Trophoblast cell (in vitro differentiated cells and primary cell): ENCODE results near the gene PTAFR.

Source experiments
- DNase-seq, 2 donors: peaks; one replicate each; pipeline ENCODE4 v3.0.0-alpha.2; 2016
- H2AFZ ChIP-seq: 2 replicates; pipeline ENCODE4 v1.6.1; 2013; ENCODE audit warnings: low read length, moderate library complexity, mild to moderate bottlenecking; ENCODE audit not compliant: insufficient read depth, poor library complexity
- H2AK5ac ChIP-seq: 2 replicates; pipeline ENCODE4 v1.6.1; 2013; ENCODE audit warnings: mild to moderate bottlenecking, low read length
- H2BK120ac ChIP-seq: 2 replicates; pipeline ENCODE4 v1.6.1; 2013; ENCODE audit warnings: low read length, mild to moderate bottlenecking, moderate library complexity; ENCODE audit not compliant: insufficient read depth, poor library complexity
- H2BK12ac ChIP-seq: 2 replicates; pipeline ENCODE4 v1.6.1; 2013; ENCODE audit warnings: mild to moderate bottlenecking, low read length, moderate library complexity
- H2BK5ac ChIP-seq: 2 replicates; pipeline ENCODE4 v1.6.1; 2013; ENCODE audit warnings: low read length, low read depth, moderate library complexity, mild to moderate bottlenecking; ENCODE audit not compliant: poor library complexity
- H3K14ac ChIP-seq: 2 replicates; pipeline ENCODE4 v1.6.1; 2013; ENCODE audit warnings: mild to moderate bottlenecking, low read length
- H3K18ac ChIP-seq: 2 replicates; pipeline ENCODE4 v1.6.1; 2013; ENCODE audit warnings: mild to moderate bottlenecking, low read length
- H3K23ac ChIP-seq: 2 replicates; pipeline ENCODE4 v1.6.1; 2013; ENCODE audit warnings: low read length
- H3K27ac ChIP-seq: 2 replicates; pipeline ENCODE4 v1.5.1; 2013; ENCODE audit warnings: low read depth, mild to moderate bottlenecking, inconsistent platforms, low read length, moderate library complexity
- H3K27me3 ChIP-seq: 2 replicates; pipeline ENCODE4 v1.6.1; 2013; ENCODE audit warnings: inconsistent platforms, mild to moderate bottlenecking, low read length, moderate library complexity; ENCODE audit not compliant: insufficient read depth
- H3K36me3 ChIP-seq, 2 experiments: 1 replicate in 1 of 2; 2 replicates in 1 of 2; pipeline ENCODE4 v1.6.1; 2013; ENCODE audit warnings: low read length in 2 of 2, mild to moderate bottlenecking in 2 of 2, moderate library complexity in 1 of 2; ENCODE audit not compliant: insufficient read depth in 2 of 2, control insufficient read depth in 1 of 2
- H3K4ac ChIP-seq: 2 replicates; pipeline ENCODE4 v1.6.1; 2013; ENCODE audit warnings: low read depth, mild to moderate bottlenecking, low read length, moderate library complexity
- H3K4me1 ChIP-seq, 2 experiments: 1 replicate in 1 of 2; 2 replicates in 1 of 2; pipeline ENCODE4 v1.6.1; 2013; ENCODE audit warnings: low read length in 2 of 2, mild to moderate bottlenecking in 2 of 2, moderate library complexity in 1 of 2; ENCODE audit not compliant: insufficient read depth in 2 of 2, control insufficient read depth in 1 of 2
- H3K4me2 ChIP-seq: 2 replicates; pipeline ENCODE4 v1.6.1; 2013; ENCODE audit warnings: inconsistent platforms, mild to moderate bottlenecking, low read length, moderate library complexity
- H3K4me3 ChIP-seq: 2 replicates; pipeline ENCODE4 v1.5.1; 2013; ENCODE audit warnings: mild to moderate bottlenecking, low read depth, low read length, inconsistent platforms
- H3K79me1 ChIP-seq: one replicate; pipeline ENCODE4 v1.6.1; 2013; ENCODE audit warnings: low read length
- H3K79me2 ChIP-seq: 2 replicates; pipeline ENCODE4 v1.6.1; 2013; ENCODE audit warnings: low read length, mild to moderate bottlenecking; ENCODE audit not compliant: control insufficient read depth, insufficient read depth, poor library complexity
- H3K9ac ChIP-seq: 2 replicates; pipeline ENCODE4 v1.6.1; 2013; ENCODE audit warnings: mild to moderate bottlenecking, low read length
- H3K9me3 ChIP-seq: 2 replicates; pipeline ENCODE4 v1.6.1; 2013; ENCODE audit warnings: low read depth, mild to moderate bottlenecking, control low read depth, inconsistent platforms, low read length; ENCODE audit not compliant: insufficient read depth
- H4K12ac ChIP-seq: 2 replicates; pipeline ENCODE4 v1.6.1; 2013; ENCODE audit warnings: low read depth, mild to moderate bottlenecking, low read length, moderate library complexity
- H4K8ac ChIP-seq: 2 replicates; pipeline ENCODE4 v1.6.1; 2013; ENCODE audit warnings: low read depth, mild to moderate bottlenecking, low read length, moderate library complexity
- H4K91ac ChIP-seq: one replicate; pipeline ENCODE4 v1.6.1; 2013; ENCODE audit warnings: low read depth, mild to moderate bottlenecking, low read length, moderate library complexity
- WGBS: extraction: QIAGEN DNeasy Blood & Tissue Kit; methylation state at CpG from one replicate; pipeline ENCODE4 v1.1.7; 2013; ENCODE audit warnings: missing lambda C conversion rate; ENCODE audit not compliant: insufficient read length, insufficient coverage; ENCODE audit errors: extremely low coverage; 5-methylcytosine and 5-hydroxymethylcytosine counted together

Gene PTAFR

GRCh38 chr1:28123461-28123961, 53.0 kb downstream of the PTAFR start:
- Histone ChIP-seq H3K4me2 (no peak overlapping the region), H2AK5ac (no peak overlapping the region), H4K8ac (no peak overlapping the region), H3K4ac (no peak overlapping the region), H3K36me3 (no peaks in the 10 kb centered on the region), H3K9me3 (no peaks in the 10 kb centered on the region), H3K79me2 (no peaks in the 10 kb centered on the region), H3K79me1 (no peaks in the 10 kb centered on the region), H3K23ac (no peak overlapping the region), H3K18ac (no peak overlapping the region), H2BK12ac (no peak overlapping the region), H3K4me3 (no peak overlapping the region), H4K91ac (no peak overlapping the region), H3K9ac (no peak overlapping the region), H2BK5ac (no peak overlapping the region), H3K14ac (no peak overlapping the region), H2AFZ (no peak overlapping the region), H3K27me3 (no peaks in the 10 kb centered on the region), H3K27ac (no peak overlapping the region), H4K12ac (no peak overlapping the region), H2BK120ac (no peak overlapping the region), H3K4me1 (no peaks in the 10 kb centered on the region)
- DNase-seq = peak; percentile 74 to 89
- WGBS = no CpG with 5 or more reads among the region's 4 CpGs

DNA sequence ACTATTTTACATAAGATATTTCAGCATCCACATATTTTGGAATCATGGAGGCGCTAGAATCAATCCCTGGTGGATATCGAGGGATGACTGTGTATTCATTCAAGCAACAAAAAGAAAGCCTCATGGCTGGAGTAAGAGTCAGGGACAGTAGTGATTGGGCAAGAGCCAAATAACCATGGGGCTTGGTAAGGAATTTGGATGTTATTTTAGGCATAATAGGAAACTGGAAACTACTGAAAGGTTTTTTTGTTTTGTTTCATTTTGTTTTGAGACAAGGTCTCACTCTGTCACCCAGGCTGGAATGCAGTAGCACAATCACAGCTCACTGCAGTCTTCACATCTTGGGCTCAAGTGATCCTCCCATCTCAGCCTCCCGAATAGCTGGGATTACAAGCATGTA, 54.3 kb downstream of the PTAFR start:
- no peak overlapping the region for H2AFZ ChIP-seq
- H3K9ac ChIP-seq = no peak overlapping the region
- no peaks in the 10 kb centered on the region for H3K79me2 ChIP-seq
- H2BK12ac ChIP-seq = no peak overlapping the region
- no peak overlapping the region for H4K91ac ChIP-seq
- no peaks in the 10 kb centered on the region for H3K9me3 ChIP-seq
- H3K36me3 ChIP-seq = no peaks in the 10 kb centered on the region
- H4K8ac ChIP-seq = no peak overlapping the region
- no peak overlapping the region for H3K14ac ChIP-seq
- no peak overlapping the region for H3K4me2 ChIP-seq
- DNase-seq = peak; percentile 51 to 79
- no peaks in the 10 kb centered on the region for H3K4me1 ChIP-seq
- H4K12ac ChIP-seq = no peak overlapping the region
- no peak overlapping the region for H3K4ac ChIP-seq
- no peak overlapping the region for H2BK5ac ChIP-seq
- no peaks in the 10 kb centered on the region for H3K27me3 ChIP-seq
- no CpG with 5 or more reads among the region's 3 CpGs for WGBS
- H3K23ac ChIP-seq = no peak overlapping the region
- no peak overlapping the region for H3K4me3 ChIP-seq
- H2AK5ac ChIP-seq = no peak overlapping the region
- no peaks in the 10 kb centered on the region for H3K79me1 ChIP-seq
- no peak overlapping the region for H3K18ac ChIP-seq
- no peak overlapping the region for H2BK120ac ChIP-seq
- no peak overlapping the region for H3K27ac ChIP-seq

GRCh38 chr1:28119556-28119955, 56.9 kb downstream of the PTAFR start:
- DNase-seq = peak; percentile 82 to 85
- H3K79me2 ChIP-seq = no peaks in the 10 kb centered on the region

DNA sequence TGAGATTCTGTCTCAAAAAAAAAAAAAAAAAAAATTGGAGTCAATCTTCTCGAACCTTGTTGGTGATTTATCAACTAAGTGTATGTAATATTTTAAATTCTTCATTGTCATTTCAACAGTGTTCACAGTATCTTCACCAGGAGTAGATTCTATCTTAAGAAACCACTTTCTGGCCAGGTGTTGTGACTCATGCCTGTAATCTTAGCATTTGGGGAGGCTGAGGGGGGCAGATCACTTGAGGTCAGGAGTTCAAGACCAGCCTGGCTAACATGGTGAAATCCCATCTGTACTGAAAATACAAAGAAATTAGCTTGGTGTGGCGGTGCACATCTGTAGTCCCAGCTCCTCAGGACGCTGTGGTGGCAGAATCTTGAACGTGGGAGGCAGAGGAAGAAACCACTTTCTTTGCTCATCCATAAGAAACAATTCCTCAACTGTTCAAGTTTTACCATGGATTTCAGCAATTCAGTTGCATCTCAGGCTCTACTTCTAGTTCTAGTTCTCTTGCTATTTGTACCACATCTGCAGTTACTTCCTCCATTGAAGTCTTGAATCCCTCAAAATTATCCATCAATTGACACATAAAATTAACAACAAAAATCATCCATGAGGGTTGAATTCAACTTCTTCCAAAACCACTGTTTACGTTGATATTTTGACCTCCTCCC, 57.7 kb downstream of the PTAFR start:
- peak; percentile 50 to 84 for DNase-seq
- Histone ChIP-seq H3K4me1 (no peaks in the 10 kb centered on the region), H3K14ac (no peak overlapping the region), H3K4ac (no peak overlapping the region), H2AK5ac (no peak overlapping the region), H3K18ac (no peak overlapping the region), H2BK5ac (no peak overlapping the region), H3K9me3 (no peaks in the 10 kb centered on the region), H3K27ac (no peak overlapping the region), H3K79me2 (no peaks in the 10 kb centered on the region), H3K79me1 (no peaks in the 10 kb centered on the region), H4K12ac (no peak overlapping the region), H2AFZ (no peak overlapping the region), H2BK120ac (no peak overlapping the region), H4K8ac (no peak overlapping the region), H3K9ac (no peak overlapping the region), H3K36me3 (no peaks in the 10 kb centered on the region), H3K4me3 (no peak overlapping the region), H3K4me2 (no peak overlapping the region), H4K91ac (no peak overlapping the region), H3K23ac (no peak overlapping the region), H2BK12ac (no peak overlapping the region), H3K27me3 (no peaks in the 10 kb centered on the region)
- no CpG with 5 or more reads among the region's 5 CpGs for WGBS

More at GRCh38 chr1:28119556-28119955, 56.9 kb downstream of the PTAFR start:
- Histone ChIP-seq H3K27me3 (no peaks in the 10 kb centered on the region), H4K12ac (no peak overlapping the region), H3K27ac (no peak overlapping the region), H2AK5ac (no peak overlapping the region), H2BK120ac (no peak overlapping the region), H4K91ac (no peak overlapping the region), H3K4me3 (no peak overlapping the region), H3K4ac (no peak overlapping the region), H2AFZ (no peak overlapping the region), H3K4me1 (no peaks in the 10 kb centered on the region), H4K8ac (no peak overlapping the region), H3K18ac (no peak overlapping the region), H2BK12ac (no peak overlapping the region), H3K9ac (no peak overlapping the region), H3K79me1 (no peaks in the 10 kb centered on the region), H2BK5ac (no peak overlapping the region), H3K23ac (no peak overlapping the region), H3K4me2 (no peak overlapping the region), H3K9me3 (no peaks in the 10 kb centered on the region), H3K36me3 (no peaks in the 10 kb centered on the region), H3K14ac (no peak overlapping the region)
- no CpG with 5 or more reads among the region's 8 CpGs for WGBS
